Mesenteric fat pad (tissue), 1 donor: ENCODE results near the gene PRCD. TPM values are rescaled to one million over a fixed set of nuclear protein-coding genes. Genes with fewer than 3 reads are reported as not detected.

Experiments
- DNase-seq: peaks from one replicate; pipeline ENCODE4 v3.0.0-alpha.2; 2020; ENCODE audit warnings: low spot score
- total RNA-seq: library from RNA; stranded (reverse); fragmentation: NEBNext Ultra II Directional; extraction: Animal tissue kit (Norgen Biotek cat#: 25700); gene quantifications from one replicate; pipeline ENCODE4 v1.2.1, GENCODE V29; 2021
- donor health status: DM: yes; HTN: yes; CAD: no.

PRCD gene
- total RNA-seq, 1 donor from 2014 or later, result 5.4 TPM

DNA sequence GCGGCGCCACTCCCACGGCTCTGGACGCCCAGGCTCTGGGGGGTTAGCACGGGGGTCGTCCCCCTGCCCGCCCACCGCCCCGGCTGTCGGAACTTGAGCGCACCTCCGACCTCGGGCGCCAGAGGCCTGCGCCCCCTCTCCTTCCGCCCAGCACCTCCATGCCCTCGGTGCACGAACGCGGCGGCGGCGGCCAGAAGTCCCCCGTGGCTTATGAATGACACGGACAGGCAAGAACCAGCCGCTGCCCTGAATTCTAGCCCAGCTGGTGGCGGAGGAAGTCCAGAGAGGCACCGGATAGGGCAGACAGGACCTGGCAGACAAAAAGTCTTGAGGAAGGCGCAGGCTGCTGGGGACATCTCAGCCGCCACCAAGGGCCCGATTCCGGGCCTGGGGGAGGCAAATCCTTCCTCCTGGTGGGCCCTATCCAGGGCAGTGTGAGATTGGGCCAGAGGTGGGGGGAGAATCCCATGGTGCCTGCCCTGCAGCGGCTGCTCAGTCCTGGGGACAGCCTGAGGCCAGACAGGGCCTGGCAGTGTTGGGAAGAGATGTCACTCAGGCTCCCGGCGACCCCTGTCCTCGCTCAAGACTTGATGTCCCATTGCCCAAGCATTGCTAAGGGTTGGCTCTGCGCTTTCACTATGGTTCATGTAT is 1.4 kb upstream of the PRCD start:
- DNase-seq, result no peak

DNA sequence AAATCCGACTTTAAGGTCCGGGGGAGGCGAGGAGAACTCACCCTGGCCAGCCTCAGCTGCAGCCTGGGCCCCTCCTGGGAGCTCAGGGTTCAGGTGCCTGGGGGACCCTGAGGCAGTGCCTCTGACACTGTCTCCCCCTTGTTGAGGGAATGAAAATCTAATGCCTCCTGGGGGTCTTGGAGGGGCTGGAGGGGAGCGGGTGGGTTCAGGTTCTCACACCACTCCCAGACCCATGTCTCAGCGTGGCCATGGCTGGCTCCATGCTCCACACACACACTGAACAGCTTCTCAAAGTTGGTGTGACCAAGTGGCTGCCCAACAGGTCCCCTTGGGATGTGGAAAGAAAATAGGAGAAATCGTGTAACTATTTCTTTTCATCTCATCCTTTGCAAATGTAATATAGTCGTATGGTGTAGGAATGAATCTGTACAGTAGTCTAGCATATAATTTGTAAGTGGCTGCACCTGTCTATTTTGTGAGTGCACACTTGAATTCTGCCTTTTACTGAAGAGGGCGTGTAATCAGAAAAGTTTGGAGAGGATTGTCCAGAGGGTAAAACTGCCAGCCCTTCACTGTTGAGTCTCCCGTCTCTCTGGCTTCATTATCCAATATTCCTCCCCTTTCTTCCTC is 788 bp upstream of the PRCD start:
- DNase-seq, result no peak

DNA sequence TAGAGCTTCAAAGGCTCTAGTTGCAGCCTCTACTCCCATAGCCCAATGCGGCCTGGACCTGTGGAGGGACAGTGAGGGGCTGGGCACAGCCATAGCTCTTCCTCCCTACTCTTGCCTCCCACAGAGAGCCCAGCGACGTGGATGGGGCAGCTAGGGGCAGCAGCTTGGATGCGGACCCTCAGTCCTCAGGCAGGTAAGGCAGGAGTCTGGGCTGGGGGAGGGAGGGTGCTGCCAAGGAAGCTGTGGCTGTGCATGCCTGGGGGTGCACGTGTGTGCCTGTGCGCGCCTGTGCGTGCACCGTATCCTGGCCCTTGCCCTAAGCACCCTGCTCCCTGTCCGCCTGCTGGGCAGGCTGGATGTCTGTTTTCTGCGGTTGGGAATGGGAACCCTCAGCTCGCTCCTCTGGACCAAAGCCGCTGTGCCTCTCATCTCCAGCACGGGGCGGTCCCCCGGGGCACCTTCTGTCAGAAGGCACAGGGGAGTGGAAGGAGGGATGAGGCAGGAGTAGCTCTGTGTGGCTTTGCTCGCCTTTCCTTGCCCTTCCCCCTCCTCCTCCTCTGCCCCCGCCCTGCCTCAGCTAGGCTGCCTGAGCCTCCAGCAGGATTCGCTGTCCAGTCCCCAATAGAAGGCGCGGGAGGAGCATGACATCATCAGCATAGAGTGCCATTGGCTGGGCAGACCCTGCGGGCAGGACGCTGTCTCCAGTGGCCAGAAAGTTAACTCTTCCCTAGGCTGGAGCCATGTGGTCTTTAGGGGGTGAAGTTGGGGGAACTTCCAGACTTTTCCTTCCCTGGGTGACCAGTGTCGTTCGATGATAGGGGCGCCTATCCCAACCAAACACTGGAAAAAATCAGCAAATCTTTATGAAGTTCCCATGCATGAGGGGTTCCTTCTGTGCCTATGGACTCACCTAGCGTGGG is 797 bp downstream of the PRCD start:
- DNase-seq, result no peak

DNA sequence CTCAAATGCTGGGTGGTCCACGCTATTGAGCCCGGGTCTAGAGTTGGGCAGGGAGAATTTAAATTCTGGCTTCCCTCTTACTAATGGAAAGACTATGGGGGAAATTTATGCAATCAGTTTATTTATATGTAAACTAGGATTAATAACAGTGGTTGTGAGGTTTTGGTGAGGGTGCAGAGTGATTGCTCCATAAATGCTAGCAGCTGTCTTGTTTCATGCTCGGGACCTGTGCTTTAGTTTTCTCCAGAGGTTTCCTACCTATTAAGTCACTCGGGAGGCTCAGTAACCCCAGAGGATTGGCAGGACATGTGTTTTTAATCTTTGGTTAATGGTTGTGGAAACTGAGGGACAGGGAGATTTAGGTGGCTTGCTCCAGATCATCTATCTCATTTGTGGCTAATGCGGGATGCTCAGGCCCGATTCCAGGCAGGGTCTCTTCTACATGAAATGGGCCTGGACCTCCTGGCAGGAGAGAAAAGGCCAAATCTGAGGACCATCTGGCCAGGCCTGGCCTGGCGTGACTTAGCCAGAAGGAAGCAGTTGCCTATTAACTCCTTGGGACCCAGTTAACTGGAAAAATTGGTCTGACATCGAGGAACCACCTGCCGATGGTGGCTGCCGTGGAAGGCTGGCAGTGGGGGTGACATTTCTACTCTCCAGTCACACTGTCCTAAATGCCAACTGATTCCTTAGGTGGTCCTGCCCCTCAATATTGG is 2.1 kb downstream of the PRCD start:
- no peak for DNase-seq

DNA sequence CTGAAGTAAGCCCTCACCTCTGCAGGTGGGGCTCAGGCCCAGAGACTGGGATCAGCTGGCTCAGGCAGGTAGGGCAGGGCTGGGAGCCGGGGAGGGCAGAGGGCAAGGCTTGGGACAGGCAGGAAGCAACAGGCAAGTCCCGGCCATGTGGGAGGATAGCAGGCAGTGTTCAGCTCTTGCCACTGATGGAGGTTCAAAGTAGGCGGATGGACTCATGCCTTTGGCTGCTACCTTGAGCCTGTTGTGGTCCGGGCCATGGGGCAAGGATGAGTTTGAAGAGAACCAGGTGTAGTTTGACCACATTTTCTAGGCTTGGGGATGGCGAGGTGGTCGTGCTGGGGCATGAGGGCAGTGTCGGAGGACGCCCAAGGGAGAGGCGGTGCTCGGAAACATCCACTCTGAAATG is 2.7 kb downstream of the PRCD start:
- DNase-seq, result no peak

DNA sequence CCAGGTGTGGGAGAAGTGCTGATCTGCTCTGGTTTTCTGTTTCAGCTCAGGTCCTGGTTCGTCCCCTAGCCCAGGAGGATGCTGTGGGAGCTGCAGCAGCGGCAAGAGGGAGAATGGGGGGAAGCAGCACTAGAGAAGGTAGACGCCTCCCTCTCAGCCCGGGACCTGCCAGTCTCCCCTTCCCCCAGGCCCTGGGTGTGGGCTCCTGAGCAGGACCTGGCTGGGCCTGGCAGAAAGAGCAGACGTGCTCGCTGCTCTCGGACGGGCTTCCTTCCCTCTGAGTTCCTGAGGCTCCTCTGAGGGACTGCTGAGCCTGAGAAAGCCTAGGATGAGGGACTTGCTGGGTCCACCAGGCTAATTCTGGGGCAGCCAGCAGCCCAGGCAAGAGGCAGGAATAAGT is 3.1 kb downstream of the PRCD start:
- no peak for DNase-seq

DNA sequence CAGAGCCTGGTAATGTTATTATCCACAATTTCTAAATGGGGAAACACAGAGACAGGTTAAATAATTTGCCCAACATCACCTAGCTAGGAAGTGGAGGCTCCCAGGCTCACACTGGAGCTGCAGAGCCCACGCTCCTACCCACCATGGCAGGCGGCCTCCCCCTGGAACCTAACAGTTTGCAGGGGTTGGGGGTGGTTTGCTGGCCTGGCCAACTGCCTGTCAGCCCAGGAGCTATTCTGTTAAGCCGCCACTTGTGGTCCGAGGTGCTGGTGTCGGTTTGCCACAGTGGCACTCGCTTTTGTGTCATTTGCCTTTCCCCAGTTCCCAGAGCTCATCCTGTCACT is 3.6 kb downstream of the PRCD start:
- no peak for DNase-seq

DNA sequence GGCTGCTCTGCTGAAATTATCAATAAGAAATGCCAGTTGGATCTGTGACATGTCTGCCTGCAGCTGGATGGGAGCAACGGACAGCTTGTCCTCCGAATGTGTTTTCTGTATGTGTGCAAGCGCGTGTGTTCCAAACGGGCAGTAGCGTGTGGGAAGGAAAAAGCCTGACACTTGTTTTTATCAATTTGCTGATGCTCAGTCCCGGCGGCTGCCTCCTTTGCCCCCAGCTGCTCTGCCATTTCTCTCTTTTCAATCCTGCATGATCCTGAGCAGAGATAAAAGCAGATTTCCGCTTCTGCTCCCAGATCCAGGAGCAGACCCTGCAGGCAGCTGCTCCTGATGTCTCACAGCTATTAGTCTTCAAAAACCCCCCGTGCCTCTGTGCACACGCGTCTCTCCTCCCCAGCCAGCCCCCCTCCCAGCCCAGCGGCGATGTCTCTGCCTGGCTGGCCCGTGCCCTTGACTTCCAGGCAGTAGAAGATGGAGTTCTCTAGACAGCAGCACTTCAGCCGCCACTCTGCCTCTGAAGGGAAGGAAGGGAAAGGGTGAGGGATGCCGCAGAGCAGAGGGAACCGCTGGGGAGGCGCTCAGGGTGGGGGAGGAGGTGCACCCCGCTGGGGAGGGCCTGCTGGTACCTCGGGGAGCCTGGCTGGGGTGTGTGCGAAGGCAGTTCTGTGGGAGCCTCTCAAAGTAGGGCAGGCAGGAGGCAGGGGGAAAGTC is 4.1 kb downstream of the PRCD start:
- no peak for DNase-seq

DNA sequence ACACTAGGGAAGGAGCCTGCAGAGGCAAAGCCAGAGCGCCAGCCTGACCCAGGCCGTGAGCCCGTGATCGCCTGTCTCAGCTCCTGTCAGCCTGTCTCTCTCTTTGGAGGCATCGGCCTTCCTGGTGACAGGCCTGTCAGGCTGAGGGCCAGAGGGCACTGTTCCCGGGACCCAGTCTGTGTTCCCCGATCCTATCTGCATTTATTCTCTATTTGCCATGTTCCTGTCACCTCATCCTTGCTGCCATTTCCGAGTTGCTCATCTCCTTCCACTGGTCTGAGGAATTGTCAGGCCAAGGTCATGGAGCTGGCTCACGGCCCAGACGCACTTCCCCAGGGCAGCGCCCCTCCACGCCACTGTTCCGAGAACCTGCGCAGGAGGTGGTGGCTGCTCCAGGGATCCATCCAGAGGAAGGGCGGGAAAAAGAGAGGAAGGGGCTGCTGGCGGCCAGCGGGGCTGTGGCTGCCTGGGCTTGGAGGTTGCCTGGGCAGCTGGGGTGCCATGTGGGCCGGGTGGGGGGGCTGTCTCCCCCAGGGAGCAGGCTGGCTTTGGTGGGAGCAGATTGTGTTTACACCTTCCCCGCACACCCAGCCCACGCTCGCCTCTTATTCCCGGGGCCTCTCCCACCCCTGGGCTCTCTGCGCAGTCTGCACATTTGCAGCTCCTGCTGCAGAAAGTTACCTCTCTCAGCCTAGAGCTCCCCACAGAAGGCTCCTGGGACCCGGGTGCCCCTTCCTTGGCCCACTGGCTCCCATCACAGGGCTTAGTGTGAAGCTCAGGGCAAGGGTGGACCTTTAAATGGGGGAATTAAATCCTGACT is 4.9 kb downstream of the PRCD start:
- DNase-seq, result no peak

DNA sequence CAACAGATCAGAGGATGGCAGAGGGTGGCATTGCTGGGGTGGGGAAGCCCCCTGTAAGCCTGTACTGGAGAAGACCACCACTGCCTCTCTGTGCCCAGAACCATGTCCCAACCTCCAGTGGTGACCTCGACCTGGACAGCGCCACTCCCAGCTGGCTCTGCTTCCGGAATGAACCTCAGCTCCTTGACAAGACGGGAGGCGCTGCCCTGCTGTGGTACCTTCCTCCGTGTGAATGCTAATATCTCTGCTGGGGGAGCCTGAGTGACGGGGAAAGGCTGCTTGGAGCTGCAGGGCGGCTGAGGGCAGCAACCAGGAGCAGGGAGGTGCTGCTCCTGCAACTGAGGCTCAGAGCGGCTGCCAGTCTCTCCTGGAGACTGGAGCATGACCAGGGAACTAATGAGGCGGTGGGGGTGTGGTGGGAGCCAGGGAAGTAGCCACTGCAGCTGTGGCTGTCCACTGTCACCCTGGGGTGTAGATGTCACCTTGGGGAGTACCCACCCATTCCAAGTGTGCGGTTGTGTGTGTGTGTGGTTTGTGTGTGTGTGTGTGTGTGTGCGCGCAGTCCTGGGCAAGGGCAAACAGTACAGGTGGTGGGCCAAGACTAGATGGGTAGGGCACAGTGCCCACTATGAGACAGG is 6.2 kb downstream of the PRCD start:
- DNase-seq, result no peak

DNA sequence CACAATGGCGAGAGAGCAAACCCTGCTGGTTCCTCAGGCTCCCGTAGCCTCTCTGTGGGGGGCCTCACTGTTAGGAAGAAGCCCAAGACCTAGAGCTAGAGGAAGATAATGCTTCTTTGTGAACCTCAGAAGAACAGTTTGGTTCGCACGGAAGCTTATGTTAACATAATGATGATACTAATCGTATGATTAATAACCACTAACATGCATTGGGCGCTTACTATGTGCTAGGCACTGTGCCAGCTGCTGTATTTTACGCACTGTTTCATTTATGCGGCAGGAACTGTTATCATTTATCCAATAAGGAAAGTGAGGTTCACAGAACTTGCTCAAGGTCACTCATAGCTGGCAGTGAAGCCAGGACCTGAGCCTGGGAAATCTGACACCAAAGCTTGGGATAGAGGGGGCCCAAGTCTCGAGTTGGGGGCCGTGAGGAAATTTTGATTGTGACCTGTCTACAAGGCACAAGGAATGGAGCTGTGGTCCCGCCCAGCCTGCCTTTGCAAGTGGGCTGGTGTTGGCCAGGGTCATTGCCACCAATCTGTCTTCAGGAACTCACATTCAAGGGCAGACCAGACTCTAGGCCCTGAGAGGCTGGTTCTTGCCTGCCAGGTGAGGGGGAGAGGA is 6.8 kb downstream of the PRCD start:
- no peak for DNase-seq

DNA sequence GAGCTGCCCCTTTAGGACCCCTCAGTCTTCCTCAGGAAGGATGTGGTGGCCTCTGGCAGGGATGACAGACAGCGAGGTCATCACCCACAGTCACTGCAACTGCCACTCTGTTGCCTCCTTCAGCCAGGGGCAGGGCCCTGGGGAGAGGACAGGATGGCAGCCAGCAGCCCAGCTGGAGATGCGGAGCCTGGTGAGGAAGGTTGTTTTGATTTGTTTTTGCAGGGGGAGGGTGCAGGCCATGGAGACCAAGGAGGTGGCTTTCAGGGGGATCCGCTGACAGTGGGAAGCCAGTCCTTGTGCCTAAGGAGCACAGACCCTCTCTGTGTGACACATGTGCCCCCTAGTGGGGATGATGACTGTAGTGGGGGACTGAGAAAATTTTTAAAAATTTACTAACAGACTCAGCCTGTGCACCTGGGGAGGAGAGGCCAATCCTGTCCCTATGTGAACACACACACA is 7.4 kb downstream of the PRCD start:
- DNase-seq, result no peak

DNA sequence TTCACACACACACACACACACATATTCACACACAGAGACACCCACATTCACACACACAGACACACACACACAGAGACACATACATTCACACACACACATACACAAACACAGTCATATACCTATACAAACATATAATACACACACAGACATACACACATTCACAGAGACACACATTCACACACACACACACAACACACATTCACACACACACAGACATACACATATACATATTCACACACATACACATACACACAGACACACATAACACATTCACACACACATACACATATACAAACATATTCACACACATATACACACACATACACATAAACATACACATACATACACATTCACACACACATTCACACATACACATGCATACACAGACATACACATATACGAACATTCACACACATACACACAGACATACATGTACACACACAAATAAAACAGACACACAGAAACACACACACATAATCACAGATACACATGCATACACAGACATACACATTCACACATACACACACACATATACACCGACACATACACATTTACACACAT is 7.9 kb downstream of the PRCD start:
- no peak for DNase-seq

DNA sequence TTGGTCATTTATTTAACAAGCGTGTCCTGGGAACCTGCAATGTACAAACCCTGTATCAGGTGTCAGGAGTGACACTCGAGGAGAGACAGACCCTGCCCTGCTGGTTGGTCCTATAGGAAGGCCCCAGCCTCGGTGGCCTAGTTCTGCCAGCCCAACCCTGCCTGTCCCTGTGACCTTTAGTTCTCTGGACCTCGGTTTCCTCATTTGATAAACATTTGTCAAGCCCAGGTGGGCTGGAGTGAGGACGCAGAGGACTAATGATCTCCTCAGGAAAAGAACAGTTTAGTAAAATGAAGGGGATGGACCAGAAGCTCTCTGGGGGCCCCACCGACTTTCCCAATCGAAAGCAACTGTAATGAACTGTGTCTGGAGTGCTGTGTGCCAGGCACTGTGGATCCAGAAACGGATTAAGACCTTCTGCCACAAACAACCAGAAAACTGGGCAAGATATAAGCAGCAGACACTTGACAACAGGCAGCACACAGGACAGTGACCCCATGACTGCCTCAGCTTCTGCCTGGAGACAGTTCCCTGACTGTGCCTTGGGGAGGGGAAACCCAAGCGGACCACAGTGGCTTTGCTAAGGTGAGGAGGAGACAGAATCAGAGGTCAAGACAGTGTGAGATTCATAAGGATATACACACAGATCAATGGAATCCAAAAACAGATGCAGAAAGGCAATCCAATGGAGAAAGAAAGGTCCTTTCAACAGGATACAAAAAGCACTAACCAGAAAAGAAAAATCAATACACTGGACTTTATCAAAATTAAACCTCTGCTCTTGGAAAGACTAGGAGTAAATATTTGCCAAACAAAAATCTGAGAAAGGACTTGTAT is 8.8 kb downstream of the PRCD start:
- DNase-seq, result no peak

DNA sequence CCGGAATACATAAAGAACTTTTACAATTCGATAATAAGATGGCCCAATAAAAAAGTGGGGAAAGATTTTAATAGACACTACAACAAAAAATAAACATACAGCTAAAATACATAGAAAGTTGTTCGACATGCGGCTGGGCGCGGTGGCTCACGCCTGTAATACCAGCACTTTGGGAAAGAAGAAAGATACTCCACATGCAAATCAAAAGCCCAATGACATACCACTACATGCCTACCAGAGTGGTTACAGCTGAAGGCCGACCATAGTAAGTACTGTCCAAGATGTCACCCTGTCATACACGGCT is 9.3 kb downstream of the PRCD start:
- DNase-seq, result no peak

DNA sequence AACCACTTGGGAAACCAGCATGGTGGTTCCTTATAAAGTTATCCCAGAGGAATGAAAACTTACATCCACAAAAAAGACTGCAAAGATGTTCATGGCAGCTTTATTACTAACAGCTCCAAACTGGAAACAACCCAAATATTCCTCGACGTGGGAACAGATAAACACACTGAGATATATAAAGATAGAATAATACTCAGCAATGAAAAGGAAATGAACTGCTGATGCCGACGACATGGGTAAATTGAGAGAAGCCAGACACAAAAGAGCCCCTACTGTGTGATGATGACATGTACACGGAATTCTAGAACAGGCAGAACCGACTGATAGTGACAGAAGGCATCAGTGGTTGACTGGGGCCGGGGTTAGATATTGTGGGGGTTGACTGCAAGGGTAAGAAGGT is 9.7 kb downstream of the PRCD start:
- DNase-seq, result no peak

DNA sequence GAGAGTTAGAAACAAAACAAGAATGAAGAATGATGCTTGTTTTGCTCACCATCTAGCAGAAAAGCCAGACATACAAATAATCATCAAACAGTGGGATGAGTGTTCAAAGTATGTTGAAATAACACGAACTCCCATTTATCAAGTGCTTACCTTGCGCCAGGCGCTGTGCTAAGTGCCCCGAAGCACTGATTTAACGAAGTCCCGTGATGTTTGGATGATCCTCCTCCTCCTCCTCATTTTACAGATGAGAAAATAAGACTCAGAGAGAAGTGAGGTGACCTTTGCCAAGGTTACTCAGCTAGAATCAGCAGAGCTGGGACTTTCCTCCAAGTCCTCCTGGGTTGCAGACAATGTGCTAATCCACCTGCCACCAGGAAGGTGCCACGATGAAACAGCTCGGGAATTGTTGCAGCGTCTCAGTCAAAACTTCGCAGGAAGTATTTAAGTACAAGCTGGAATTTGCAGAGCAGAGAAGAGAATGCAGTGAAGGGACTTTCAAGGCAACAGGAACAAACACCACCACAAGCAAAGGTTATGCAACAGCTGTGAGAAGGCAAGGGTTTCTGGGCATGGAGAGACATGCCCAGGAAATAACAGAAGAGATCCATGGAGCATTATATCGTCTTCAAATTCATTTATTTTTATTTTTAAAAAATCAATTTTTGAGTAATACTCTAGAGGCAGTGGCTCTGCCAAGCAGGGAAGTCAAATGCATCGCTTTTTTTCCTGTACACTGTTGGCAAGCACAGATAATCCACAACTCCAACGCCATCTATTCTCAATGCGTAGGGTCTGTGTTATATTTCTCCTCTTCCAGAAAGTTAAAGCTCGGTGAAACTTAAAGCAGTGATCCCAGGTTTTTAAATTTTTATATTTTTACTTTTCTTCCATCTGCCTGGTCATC is 11.1 kb downstream of the PRCD start:
- DNase-seq, result no peak
